Osteoblast (primary cell): ENCODE results near the gene ARL16. TPM values are rescaled to one million over a fixed set of nuclear protein-coding genes. Genes with fewer than 3 reads are reported as not detected.

Source experiments
- DNase-seq: peaks from one replicate; pipeline ENCODE4 v3.0.0; 2011; ENCODE audit warnings: low spot score, mixed read lengths; ENCODE audit not compliant: insufficient read length; ENCODE audit errors: missing footprints
- H2AFZ ChIP-seq: 2 replicates; pipeline ENCODE4 v1.6.0; 2011; ENCODE audit warnings: mild to moderate bottlenecking, low read length
- H3K27ac ChIP-seq: 2 replicates; pipeline ENCODE4 v1.5.1; 2011; ENCODE audit warnings: mild to moderate bottlenecking, low read depth, low read length, moderate library complexity
- H3K27me3 ChIP-seq: 2 replicates; pipeline ENCODE4 v1.6.0; 2012; ENCODE audit warnings: mild to moderate bottlenecking, control low read depth, inconsistent platforms, low read length, moderate library complexity; ENCODE audit not compliant: insufficient read depth
- H3K36me3 ChIP-seq: 2 replicates; pipeline ENCODE4 v1.5.1; 2011; ENCODE audit warnings: mild to moderate bottlenecking, low read length, control low read depth, moderate library complexity; ENCODE audit not compliant: insufficient read depth
- H3K4me1 ChIP-seq: 2 replicates; pipeline ENCODE4 v1.5.1; 2011; ENCODE audit warnings: mild to moderate bottlenecking, low read length, control low read depth, moderate library complexity; ENCODE audit not compliant: insufficient read depth
- H3K4me2 ChIP-seq: 2 replicates; pipeline ENCODE4 v1.6.0; 2011; ENCODE audit warnings: mild to moderate bottlenecking, low read length; ENCODE audit not compliant: insufficient read depth
- H3K4me3 ChIP-seq: fragments of 200-600 bp; sonication (generic); 3 replicates; pipeline ENCODE4 v1.5.1; 2012; ENCODE audit warnings: mild to moderate bottlenecking, low read length, inconsistent platforms; ENCODE audit not compliant: insufficient read depth
- H3K79me2 ChIP-seq: 2 replicates; pipeline ENCODE4 v1.6.0; 2012; ENCODE audit warnings: mild to moderate bottlenecking, low read length, control low read depth, inconsistent platforms; ENCODE audit not compliant: insufficient read depth
- H3K9me3 ChIP-seq: 2 replicates; pipeline ENCODE4 v1.5.1; 2011; ENCODE audit warnings: low read depth, low read length, control low read depth
- H4K20me1 ChIP-seq: 2 replicates; pipeline ENCODE4 v1.6.0; 2012; ENCODE audit warnings: mild to moderate bottlenecking, low read length, control low read depth; ENCODE audit not compliant: insufficient read depth
- CTCF ChIP-seq: IDR thresholded peaks from 2 replicates; pipeline ENCODE4 v1.5.1; 2011; ENCODE audit warnings: mild to moderate bottlenecking, low read depth, low read length, moderate library complexity; ENCODE audit errors: extremely low read depth
- total RNA-seq: library from RNA; depleted of rRNA; stranded (reverse); fragments of >200 nt; gene quantifications from 2 replicates; pipeline ENCODE4 v1.2.3, GENCODE V29; 2012

Gene ARL16
- total RNA-seq, 1 donor: 26.1 TPM

GRCh38 chr17:81666342-81667191 lies 17.0 kb downstream of the ARL16 start, which contains the start of the genes CCDC137 and OXLD1:
CCDC137 (plus strand) TSS chr17:81666737; CDS start chr17:81666767, 30 bp downstream.
OXLD1 (minus strand) TSS chr17:81666605; CDS start chr17:81666577, 28 bp downstream.
- H4K20me1 ChIP-seq: no peaks in the 10 kb centered on the region
- H3K27me3 ChIP-seq: no peaks in the 10 kb centered on the region
- H3K9me3 ChIP-seq: no peaks in the 10 kb centered on the region
- peaks cover 13% of the 10 kb centered on the region for H3K4me1 ChIP-seq
- peak within 1 kb of the TSS; percentile 90 for H2AFZ ChIP-seq
- peaks cover 20% of the 10 kb centered on the region for H3K36me3 ChIP-seq
- H3K4me3 ChIP-seq: peak within 1 kb of the TSS; percentile 89
- H3K4me2 ChIP-seq: peak within 1 kb of the TSS; percentile 98
- peak within 1 kb of the TSS; percentile 74 for H3K27ac ChIP-seq
- DNase-seq: peak; percentile 100
- peaks cover 35% of the 10 kb centered on the region for H3K79me2 ChIP-seq
- no peak for TF ChIP-seq CTCF

DNA sequence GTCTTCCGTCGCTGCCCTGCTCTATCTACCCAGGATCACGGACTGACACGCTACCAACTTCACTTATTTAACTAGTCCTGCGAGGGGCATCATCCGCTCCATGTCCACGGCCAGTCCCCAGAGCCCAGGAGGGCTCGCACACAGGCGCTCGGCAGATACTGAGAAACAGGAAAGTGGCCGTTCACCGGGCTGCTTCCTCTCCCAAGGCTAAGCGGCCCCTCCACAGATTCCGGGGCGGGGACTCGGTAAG lies 17.6 kb downstream of the ARL16 start:
- Histone ChIP-seq H3K27ac (peak overlapping the region; percentile 74), H4K20me1 (no peaks in the 10 kb centered on the region), H2AFZ (peak overlapping the region; percentile 90), H3K9me3 (no peaks in the 10 kb centered on the region), H3K4me2 (peak overlapping the region; percentile 98), H3K79me2 (peaks cover 35% of the 10 kb centered on the region), H3K4me1 (peaks cover 13% of the 10 kb centered on the region), H3K36me3 (peaks cover 16% of the 10 kb centered on the region), H3K4me3 (peak overlapping the region; percentile 89), H3K27me3 (no peaks in the 10 kb centered on the region)
- peak; percentile 90 for DNase-seq
- no peak for TF ChIP-seq CTCF

GRCh38 chr17:81665205-81666091 lies 18.1 kb downstream of the ARL16 start:
- Histone ChIP-seq H4K20me1 (no peaks in the 10 kb centered on the region), H2AFZ (peak overlapping the region; percentile 90), H3K4me1 (peaks cover 13% of the 10 kb centered on the region), H3K9me3 (no peaks in the 10 kb centered on the region), H3K36me3 (peaks cover 16% of the 10 kb centered on the region), H3K79me2 (peaks cover 35% of the 10 kb centered on the region), H3K27ac (peak overlapping the region; percentile 74), H3K4me2 (peak overlapping the region; percentile 98), H3K27me3 (no peaks in the 10 kb centered on the region), H3K4me3 (peak overlapping the region; percentile 89)
- no peak for TF ChIP-seq CTCF
- DNase-seq: peak; percentile 89

DNA sequence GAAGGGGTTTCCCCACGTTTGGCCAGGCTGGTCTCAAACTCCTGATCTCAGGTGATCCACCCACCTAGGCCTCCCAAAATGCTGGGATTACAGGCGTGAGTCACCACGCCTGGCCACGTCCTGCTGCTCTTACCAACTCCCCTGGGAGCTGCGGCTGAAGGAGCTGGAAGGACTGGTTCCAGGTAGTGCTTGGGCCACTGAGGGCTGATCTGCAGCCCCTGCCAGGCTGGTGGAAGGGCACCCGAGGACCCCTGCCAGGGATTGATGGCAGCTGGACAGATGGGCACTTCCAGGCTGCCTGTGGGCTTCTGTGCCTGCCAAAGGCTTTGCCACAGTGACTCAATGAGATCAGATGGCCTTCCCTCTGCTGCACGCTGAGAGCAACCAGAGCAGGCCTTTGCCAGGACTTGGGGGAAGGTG lies 19.5 kb downstream of the ARL16 start:
- H4K20me1 ChIP-seq: no peaks in the 10 kb centered on the region

More for the DNA sequence above, 19.5 kb downstream of the ARL16 start:
- Histone ChIP-seq H3K4me1 (peaks cover 13% of the 10 kb centered on the region), H3K36me3 (peaks cover 12% of the 10 kb centered on the region), H3K27me3 (no peaks in the 10 kb centered on the region), H3K79me2 (peaks cover 32% of the 10 kb centered on the region), H3K27ac (no peak overlapping the region), H3K4me3 (no peak overlapping the region), H3K4me2 (no peak overlapping the region), H3K9me3 (no peaks in the 10 kb centered on the region), H2AFZ (no peak overlapping the region)
- DNase-seq: peak; percentile 71
- no peak for TF ChIP-seq CTCF
